HG03565 (cell line): Measurements from ENCODE around the gene AP2M1.
A peak's percentile ranks its signal among the peaks of the same experiment; 100 is the strongest.
"Not testable (repeated sequence)": the region's sequence is repeated elsewhere in the genome, so short reads cannot be mapped to it uniquely, and the experiment has no call there.

Experiments
- ATAC-seq: cut with Tn5 transposase; IDR thresholded peaks from one replicate; pipeline ENCODE4 v1.9.1; 2021; ENCODE audit warnings: mild to moderate bottlenecking, moderate library complexity; ENCODE audit not compliant: unreplicated experiment

The AP2M1 gene

DNA sequence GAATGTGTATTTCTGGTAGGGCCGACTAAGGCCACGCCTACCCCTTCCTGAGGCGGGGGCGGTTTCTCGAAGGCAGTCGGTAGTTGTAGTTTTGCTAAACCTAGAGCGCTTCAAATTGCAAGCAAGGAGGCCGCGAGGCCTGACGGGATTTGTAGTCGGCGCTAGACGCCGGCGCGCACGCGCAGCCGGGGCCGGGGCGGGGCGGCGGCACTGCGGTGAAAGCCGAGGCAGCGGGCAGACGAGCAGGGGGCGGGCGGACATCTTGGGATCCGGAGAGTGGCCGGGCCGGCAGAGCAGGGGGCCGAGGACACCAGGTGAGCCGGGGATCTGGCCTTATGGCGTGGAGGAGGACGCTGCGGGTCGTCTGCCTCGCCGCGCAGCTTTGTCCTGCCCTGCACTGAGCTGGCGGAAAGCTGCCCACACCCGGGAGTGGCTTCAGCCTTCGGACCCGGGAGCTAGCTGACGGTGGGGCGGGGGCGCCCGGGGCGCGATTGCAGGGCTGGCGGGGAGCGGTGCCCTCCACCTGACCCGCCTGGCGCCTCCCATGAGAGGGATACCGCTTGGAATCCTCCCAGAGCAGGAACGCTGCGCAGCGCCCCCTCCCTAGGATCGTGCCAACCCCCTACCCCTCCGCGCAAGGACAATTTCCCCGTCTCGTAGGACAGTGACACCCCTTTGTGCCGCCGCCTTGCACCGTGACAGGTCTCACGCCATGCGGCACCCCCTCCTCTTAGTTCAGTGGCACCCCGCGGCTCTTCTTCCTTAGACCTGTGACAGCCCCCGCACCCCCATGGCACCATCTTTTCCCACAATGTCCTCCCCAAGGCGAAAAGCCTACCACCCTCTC is at the start of gene AP2M1:
TSS of gene AP2M1 (plus strand) at position 210 of the 847 bp plus-strand sequence. CDS start 2,139 bp downstream, outside the sequence.
- peak; percentile 89 for ATAC-seq

DNA sequence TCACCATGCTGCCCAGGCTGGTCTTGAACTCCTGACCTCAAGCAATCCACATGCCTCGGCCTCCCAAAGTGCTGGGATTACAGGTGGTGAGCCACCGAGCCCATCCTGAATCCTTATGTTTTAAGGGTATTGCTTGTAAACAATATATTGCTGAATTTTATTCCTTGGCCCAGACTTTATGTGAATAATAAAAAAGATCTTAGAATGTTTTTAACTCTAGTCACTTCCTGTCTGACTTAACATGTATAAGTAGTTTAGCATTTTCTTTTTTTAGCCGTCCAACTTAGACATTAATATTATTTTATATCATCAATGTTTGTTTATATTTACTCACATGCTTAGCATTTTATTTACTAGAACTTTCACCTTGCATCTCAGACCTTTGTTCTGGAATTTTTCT is 48.6 kb upstream of the AP2M1 start:
- ATAC-seq, result no peak

DNA sequence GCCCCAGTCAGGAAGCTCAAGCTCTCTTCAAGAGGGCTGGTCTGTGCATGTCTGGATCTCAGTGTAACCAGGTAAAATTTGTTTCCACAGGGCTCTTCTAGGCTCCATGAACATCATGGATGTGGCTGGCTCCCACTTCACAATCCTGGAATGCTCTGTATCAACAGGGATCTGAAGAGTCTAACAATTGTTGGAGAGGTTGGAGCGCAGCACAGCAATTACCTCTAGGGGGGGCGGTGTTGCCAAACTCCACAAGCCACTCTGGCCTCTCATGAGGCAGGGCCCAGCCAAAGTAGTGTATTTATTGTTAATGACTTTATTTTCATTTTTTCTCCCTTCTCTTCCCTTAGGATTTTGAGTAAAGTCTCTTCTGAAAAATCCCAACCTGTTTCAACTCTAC is 45.6 kb upstream of the AP2M1 start:
- ATAC-seq, result no peak

DNA sequence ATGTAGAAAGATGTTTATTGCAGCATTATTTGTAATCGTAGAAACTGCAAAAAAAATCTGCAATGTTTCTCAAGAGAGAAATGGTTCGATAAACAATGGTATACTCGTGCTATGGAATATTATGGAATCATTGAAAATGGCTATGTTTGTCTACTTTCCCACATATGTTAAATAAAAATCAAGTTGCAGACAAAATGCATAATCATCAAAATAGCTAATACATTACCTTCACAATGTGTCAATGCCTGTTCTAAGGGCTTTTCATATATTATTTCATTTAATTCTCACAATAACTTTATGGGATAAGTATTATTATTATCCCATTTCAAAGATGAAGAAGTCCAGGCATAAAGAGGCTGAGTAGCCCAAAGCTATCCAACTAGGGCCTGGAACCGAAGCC is 41.7 kb upstream of the AP2M1 start:
- ATAC-seq, result no peak

- ATAC-seq, result no peak
Measured at GRCh38 chr3:184133840-184134745, 40.6 kb upstream of the AP2M1 start.

DNA sequence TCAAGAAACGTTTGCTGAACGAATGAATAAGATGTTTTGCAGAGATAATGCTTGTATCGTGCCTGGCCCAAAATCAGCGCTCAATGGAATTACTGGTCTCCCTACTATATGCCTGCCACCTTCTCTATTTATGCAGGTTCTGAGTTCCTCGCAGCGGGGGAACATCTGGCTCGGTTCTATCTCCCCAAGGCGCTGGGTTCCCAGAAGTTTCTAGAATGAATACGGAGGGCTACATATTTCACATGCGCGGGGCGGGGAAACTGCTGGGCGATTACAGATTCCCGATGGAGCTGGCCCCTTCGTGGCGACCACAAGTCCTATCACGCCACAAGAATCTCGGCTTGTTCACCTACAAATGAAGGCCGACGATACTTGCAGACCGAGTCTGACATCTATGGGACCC is 39.9 kb upstream of the AP2M1 start:
- ATAC-seq, result no peak

DNA sequence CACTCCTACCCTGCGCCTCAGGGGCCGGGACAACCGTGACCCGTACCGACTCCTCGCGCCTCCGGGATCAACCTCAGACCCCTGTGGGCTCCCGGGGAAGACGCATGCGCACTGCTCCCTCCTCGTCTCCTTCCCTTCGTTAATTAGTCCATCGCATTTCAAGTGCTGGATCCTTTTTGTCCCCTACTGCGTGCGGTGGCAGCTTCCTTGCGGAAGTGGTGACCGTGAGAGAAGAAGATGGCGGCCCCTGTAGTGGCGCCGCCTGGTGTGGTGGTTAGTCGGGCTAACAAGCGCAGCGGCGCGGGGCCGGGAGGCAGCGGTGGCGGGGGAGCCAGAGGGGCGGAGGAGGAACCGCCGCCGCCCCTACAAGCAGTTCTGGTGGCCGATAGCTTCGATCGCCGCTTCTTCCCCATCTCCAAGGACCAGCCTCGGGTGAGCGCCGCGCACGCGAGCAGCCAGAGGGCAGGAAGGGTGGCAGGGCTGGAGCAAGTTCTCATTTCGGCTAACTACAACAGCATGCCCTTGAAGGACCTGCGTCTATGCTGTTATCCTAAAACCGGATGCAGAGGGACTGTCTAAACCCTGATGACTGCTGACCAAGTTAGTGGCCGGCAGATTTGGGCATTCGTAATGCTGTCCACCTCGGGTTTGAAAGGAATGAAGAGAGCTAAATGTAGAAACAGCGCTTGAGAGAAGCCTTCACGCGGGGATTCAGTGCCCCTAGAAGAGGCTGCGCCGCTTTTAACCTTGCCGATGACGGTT is 39.3 kb upstream of the AP2M1 start, which contains the start of gene EIF2B5:
TSS of gene EIF2B5 (plus strand) at position 210 of the 762 bp plus-strand sequence. CDS start at position 238, 28 bp downstream.
- ATAC-seq, result peak; percentile 85

DNA sequence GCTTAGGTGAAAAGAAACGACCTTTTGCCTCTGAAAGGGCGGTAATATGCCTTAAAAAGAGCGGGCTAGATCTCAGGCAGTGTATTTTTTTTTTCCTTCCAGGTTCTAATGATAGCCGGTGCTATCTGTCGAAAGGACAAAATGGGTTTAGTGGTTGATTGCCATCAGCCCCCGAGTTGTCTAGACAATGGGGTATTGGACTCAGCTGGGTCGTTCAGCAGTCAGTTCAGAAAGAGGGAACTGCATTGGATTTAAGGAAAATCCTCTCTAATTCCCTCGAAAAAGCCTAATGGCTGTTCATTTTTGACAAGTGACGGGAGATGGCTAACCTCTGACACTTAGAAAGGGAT is 38.8 kb upstream of the AP2M1 start:
- ATAC-seq, result no peak

DNA sequence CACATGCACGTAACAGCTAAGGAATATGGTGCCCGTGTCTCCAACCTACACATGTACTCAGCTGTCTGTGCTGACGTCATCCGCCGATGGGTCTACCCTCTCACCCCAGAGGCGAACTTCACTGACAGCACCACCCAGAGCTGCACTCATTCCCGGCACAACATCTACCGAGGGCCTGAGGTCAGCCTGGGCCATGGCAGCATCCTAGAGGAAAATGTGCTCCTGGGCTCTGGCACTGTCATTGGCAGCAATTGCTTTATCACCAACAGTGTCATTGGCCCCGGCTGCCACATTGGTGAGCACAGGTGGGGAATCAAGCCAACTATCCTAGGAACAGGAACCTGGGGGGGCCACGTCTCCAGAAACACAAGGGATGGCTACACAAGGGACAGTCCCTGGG is 34.2 kb upstream of the AP2M1 start:
- no peak for ATAC-seq

GRCh38 chr3:184142199-184142598 is 32.5 kb upstream of the AP2M1 start:
- ATAC-seq, result no peak

- ATAC-seq, result no peak
Measured at GRCh38 chr3:184143327-184143726, 31.3 kb upstream of the AP2M1 start.

DNA sequence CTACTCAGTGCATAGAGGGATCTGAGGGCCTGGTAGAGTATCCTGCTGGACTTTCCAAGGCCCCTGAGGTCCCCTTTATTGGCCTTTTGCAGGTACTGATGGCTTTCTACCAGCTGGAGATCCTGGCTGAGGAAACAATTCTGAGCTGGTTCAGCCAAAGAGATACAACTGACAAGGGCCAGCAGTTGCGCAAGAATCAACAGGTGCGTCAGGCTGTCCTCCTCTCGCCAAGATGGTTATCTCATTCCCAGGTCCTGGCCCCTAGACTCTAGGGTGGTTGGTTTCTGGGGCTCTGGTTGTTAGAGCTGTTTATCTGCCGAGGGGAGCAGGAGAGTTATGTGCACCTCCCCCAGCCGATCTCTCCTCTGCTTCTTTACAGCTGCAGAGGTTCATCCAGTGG is 30.1 kb upstream of the AP2M1 start:
- ATAC-seq, result no peak

DNA sequence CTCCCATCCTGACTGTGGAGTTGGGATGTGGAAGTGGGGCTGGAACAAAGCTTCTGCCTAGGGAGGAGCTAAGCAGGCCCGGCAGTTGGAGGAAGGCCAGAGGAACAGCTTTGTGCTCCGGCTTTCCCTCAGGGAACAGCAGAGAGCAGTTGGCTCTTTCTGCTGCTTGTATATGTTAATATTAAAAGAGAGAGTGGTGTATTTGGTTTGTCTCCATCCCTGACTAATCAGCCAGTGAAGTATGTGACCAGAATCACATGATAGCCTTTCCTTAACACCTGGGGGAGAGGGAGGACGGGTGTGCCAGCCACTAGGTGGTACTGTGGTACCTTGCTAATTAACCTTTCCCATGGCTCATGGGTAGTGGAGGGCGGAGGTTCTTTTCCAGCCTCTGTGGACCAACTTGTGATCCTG is 29.5 kb upstream of the AP2M1 start:
- ATAC-seq, result no peak

GRCh38 chr3:184145751-184146270 is 28.8 kb upstream of the AP2M1 start:
- no peak for ATAC-seq

DNA sequence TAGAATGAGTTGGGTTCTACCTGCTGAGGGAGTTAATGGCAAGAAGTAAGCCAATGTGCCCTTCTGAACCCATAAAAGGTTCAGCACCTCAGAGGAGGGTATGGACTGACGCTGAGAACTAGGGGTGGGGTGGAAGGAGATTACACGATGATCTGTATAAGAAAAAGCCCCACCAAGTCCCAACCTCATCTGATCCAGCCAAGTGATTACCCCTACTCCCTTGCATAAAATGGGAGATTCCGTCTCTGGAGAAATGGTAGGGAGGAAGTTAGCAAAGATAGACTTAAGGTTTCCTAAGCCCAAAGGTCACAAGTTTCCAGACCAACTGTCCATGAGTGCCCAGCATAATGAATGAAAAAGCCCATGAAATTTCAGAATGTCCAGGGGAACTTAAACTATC is 26.6 kb upstream of the AP2M1 start:
- no peak for ATAC-seq

- ATAC-seq, result no peak
Measured at GRCh38 chr3:184149123-184149522, 25.5 kb upstream of the AP2M1 start.

DNA sequence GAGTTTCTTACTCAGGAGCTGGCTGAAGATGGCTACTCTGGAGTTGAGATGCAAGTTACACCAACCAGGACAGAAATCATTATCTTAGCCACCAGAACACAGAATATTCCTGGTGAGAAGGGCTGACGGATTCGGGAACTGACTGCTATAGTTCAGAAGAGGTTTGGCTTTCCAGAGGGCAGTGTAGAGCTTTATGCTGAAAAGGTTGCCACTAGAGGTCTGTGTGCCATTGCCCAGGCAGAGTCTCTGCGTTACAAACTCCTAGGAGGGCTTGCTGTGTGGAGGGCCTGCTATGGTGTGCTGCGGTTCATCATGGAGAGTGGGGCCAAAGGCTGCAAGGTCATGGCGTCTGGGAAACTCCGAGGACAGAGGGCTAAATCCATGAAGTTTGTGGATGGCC is 24.9 kb upstream of the AP2M1 start:
- not testable (repeated sequence) for ATAC-seq

DNA sequence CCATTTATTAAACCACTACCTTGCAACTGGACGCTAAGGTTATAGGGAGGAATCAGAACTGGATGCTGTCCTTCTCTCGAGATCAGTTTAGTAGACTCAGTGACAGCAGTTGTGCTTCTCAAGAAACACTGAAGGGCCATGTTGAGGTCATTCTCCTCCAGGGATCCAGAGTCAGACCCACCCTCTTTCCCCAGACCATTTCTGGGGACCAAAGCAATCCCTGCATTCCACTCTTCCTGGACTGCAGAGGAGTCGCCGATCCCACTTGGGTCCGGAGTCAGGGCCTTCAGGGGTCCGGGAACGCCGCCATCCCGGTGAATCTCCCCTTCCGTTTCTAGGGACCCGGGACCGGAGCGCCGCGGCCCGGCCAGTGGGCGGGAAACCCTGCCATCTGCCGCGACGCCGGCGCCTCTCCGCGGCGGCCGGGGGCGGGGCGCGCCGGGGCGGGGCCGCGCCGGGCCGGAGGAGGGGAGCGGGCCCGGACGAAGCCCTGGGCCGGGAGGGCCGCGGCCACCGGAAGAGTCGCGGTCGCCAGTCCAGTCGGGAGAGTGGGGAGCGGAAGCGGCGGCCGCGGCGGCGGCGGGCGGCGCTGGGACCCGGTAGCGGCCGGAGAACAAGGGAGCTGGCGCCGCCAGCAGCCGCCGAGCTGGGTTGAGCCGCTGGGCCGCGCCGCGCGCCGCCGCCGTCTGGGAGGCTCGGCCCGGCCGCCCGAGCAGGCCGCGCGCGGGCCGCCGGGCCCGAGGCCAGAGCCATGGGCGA is 19.6 kb upstream of the AP2M1 start, which contains the start of gene DVL3:
TSS of gene DVL3 (plus strand) at position 493 of the 759 bp plus-strand sequence. CDS start at position 752, 259 bp downstream.
- ATAC-seq, result peak; percentile 58

DNA sequence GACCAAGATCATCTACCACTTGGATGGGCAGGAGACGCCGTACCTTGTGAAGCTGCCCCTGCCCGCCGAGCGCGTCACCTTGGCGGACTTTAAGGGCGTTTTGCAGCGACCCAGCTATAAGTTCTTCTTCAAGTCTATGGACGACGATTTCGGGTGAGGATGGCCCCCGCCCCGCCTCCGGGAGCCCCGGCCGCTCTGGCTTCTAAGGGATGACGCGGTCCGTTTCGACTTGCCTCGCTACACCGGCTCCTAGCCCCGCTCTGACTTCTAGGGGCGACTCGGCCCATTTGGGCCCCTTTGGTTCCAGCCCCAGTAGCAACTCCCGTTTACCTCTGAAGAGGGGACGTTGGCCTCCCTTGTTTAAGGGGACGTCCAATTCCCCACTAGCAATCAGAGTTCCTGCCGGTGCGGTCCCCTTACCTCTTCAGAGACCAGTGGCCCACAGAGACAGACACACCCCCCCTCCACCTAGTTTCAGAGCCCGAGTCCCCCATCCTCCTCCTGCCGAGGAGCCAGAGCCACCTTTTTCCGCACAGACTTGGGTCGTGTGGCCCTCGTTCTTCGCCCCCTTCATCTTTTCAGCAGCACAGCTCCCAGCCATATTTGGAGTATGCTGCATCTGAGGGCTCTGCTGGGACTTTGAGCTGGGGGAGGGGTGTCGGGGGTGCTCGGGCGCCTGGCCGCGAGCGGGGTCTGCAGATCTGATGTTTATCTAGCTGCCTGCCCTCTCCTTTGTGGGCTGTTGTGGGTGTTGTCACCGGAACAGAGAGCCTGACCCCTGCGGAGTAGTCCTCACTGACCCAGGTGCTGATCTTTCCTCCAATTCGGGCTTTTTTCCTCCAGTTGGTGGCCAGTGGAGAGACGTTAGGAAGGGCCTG is 18.8 kb upstream of the AP2M1 start:
- ATAC-seq, result peak; percentile 6
